ENCODE results near the gene INSRR.

GRCh38 chr1:156856282-156856785 is 2.6 kb downstream of the INSRR start:
- TF ChIP-seq POLR2A (IDR thresholded peaks at IDR 0.05; ENCODE audit: low read depth, low read length) (no peak), RFX5 (IDR thresholded peaks at IDR 0.05; ENCODE audit: low read depth, low read length) (no peak), RAD21 (IDR thresholded peaks at IDR 0.05; ENCODE audit: low read length) (no peak), MXI1 (IDR thresholded peaks at IDR 0.05; ENCODE audit: borderline replicate concordance, low read depth, low read length) (no peak), MAFK (IDR thresholded peaks at IDR 0.05; ENCODE audit: low read depth, low read length) (no peak), CEBPB (IDR thresholded peaks at IDR 0.05; ENCODE audit: low read depth, low read length) (no peak), SMC3 (IDR thresholded peaks at IDR 0.05; ENCODE audit: low read depth, low read length) (no peak), BHLHE40 (IDR thresholded peaks at IDR 0.05; ENCODE audit: low read depth, low read length) (no peak), FOS (IDR thresholded peaks at IDR 0.05; ENCODE audit: low read depth, low read length) (no peak), CHD1 (IDR thresholded peaks at IDR 0.05; ENCODE audit: low read depth, low read length) (no peak)
- TF ChIP-seq, protein P1, sequence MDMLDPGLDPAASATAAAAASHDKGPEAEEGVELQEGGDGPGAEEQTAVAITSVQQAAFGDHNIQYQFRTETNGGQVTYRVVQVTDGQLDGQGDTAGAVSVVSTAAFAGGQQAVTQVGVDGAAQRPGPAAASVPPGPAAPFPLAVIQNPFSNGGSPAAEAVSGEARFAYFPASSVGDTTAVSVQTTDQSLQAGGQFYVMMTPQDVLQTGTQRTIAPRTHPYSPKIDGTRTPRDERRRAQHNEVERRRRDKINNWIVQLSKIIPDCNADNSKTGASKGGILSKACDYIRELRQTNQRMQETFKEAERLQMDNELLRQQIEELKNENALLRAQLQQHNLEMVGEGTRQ (IDR thresholded peaks at IDR 0.05; ENCODE audit: low read depth, low read length) = no peak
- TF ChIP-seq, protein P2, sequence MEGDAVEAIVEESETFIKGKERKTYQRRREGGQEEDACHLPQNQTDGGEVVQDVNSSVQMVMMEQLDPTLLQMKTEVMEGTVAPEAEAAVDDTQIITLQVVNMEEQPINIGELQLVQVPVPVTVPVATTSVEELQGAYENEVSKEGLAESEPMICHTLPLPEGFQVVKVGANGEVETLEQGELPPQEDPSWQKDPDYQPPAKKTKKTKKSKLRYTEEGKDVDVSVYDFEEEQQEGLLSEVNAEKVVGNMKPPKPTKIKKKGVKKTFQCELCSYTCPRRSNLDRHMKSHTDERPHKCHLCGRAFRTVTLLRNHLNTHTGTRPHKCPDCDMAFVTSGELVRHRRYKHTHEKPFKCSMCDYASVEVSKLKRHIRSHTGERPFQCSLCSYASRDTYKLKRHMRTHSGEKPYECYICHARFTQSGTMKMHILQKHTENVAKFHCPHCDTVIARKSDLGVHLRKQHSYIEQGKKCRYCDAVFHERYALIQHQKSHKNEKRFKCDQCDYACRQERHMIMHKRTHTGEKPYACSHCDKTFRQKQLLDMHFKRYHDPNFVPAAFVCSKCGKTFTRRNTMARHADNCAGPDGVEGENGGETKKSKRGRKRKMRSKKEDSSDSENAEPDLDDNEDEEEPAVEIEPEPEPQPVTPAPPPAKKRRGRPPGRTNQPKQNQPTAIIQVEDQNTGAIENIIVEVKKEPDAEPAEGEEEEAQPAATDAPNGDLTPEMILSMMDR (conservative IDR thresholded peaks at IDR 0.05; ENCODE audit: low read depth, low read length) = no peak

Measured in IMR-90 (cell line).